Suprapubic skin (tissue), 4 donors: ENCODE data around the gene PSIP1.

Experiments used
- POLR2A ChIP-seq, 2 donors: fragments of 450-650 bp; IDR thresholded peaks; one replicate each; pipeline ENCODE4 v1.6.1; 2017; ENCODE audit warnings: antibody characterized with exemption in 2 of 2, mild to moderate bottlenecking in 2 of 2, moderate library complexity in 2 of 2
- POLR2AphosphoS5 ChIP-seq, 3 donors: sonication (generic); formaldehyde crosslinking; IDR thresholded peaks; one replicate each; pipeline ENCODE4 v1.6.1; 2017; ENCODE audit warnings: antibody characterized with exemption in 3 of 3
- TF ChIP-seq, protein P1 (sequence below), 2 donors: fragments of 200-600 bp in 1 of 2; fragments of 450-650 bp in 1 of 2; sonication (generic) in 1 of 2; IDR thresholded peaks; one replicate each; pipeline ENCODE4 v1.5.1; 2016 to 2019; ENCODE audit warnings: antibody characterized with exemption in 2 of 2, mild to moderate bottlenecking in 1 of 2, moderate library complexity in 1 of 2

DNA sequence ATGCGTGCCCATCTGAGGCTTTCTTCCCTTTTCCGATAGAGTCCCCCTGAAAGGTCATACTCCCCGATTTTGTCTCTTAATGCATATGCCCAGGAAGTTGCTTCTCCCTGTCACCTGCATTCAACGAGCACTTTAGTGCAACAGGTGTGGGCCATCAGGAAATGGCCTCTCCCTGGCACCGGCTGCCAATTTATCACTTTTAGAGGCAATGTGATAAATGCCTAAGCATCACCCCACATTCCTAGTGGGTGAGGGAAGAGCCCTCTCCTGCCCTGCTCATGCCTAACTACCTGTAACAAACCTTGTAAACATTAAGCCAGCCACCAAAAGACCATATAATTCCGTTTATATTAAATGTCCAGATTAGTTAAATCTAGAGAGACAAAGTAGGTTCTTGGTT is 89.2 kb downstream of the PSIP1 start:
- TF ChIP-seq, protein P1, sequence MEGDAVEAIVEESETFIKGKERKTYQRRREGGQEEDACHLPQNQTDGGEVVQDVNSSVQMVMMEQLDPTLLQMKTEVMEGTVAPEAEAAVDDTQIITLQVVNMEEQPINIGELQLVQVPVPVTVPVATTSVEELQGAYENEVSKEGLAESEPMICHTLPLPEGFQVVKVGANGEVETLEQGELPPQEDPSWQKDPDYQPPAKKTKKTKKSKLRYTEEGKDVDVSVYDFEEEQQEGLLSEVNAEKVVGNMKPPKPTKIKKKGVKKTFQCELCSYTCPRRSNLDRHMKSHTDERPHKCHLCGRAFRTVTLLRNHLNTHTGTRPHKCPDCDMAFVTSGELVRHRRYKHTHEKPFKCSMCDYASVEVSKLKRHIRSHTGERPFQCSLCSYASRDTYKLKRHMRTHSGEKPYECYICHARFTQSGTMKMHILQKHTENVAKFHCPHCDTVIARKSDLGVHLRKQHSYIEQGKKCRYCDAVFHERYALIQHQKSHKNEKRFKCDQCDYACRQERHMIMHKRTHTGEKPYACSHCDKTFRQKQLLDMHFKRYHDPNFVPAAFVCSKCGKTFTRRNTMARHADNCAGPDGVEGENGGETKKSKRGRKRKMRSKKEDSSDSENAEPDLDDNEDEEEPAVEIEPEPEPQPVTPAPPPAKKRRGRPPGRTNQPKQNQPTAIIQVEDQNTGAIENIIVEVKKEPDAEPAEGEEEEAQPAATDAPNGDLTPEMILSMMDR (IDR thresholded peaks at IDR 0.05) = no peak
- TF ChIP-seq POLR2AphosphoS5 (IDR thresholded peaks at IDR 0.05) (no peak), POLR2A (IDR thresholded peaks at IDR 0.05) (no peak)
